K562 (cell line): Measurements from ENCODE around the gene PTGR1. TPM values are rescaled to one million over a fixed set of nuclear protein-coding genes. Genes with fewer than 3 reads are reported as not detected.

Source experiments
- ATAC-seq: fragments of 200-7000 bp; cut with Tn5 transposase; 3 replicates; pipeline ENCODE4 v1.9.1; 2020; ENCODE audit warnings: moderate library complexity
- BruUV-seq: library from RNA; stranded (reverse); fragments of 400-500 nt; replicated peaks from 2 replicates; lab custom pipeline; 2021; lab: Mats Ljungman, UMichigan
- CTCF ChIA-PET: fragments of 300-600 bp; formaldehyde crosslinking; extraction: SDS; loops from one replicate; lab custom pipeline; 2021; ENCODE audit warnings: low intra/inter-chr PET ratio; lab: Yijun Ruan, JAX
- POLR2A ChIA-PET: fragments of 300-600, 350-650 bp; sonication (Branson Sonifier 250); formaldehyde crosslinking; extraction: SDS; loops from one replicate; lab custom pipeline; 2021; ENCODE audit warnings: antibody characterized with exemption, inconsistent platforms; lab: Yijun Ruan, JAX
- DNase-seq, 4 experiments: peaks; one replicate each; pipeline versions ENCODE4 v3.0.0 to v3.0.0-alpha.2; 2011 to 2018; ENCODE audit warnings: low spot score in 3 of 4, mixed read lengths in 3 of 4; ENCODE audit errors: extremely low read depth in 1 of 4
- FAIRE-seq: peaks from 2 replicates; lab custom pipeline; 2011; peaks lifted over from hg19 to GRCh38; lab: Jason Lieb, UNC
- H2AFZ ChIP-seq: 2 replicates; pipeline ENCODE4 v1.6.0; 2011; ENCODE audit warnings: low read depth, low read length, control low read depth, inconsistent platforms
- H3K27ac ChIP-seq: fragments of 200-600 bp; 3 replicates; pipeline ENCODE4 v1.8.0; 2011; ENCODE audit warnings: low read depth, mild to moderate bottlenecking, control low read depth, inconsistent platforms, low read length, moderate library complexity, mixed read lengths; ENCODE audit errors: extremely low read depth
- H3K27me3 ChIP-seq, 2 experiments: fragments of 300-600 bp in 1 of 2; 2 replicates in 1 of 2; 3 replicates in 1 of 2; pipeline versions ENCODE4 v1.6.0 to v1.8.0; 2011; ENCODE audit warnings: inconsistent platforms in 2 of 2, low read length in 2 of 2, mild to moderate bottlenecking in 1 of 2, mixed read lengths in 1 of 2, moderate library complexity in 1 of 2; ENCODE audit not compliant: control insufficient read depth in 2 of 2, insufficient read depth in 2 of 2
- H3K36me3 ChIP-seq: fragments of 300-600 bp; 3 replicates; pipeline ENCODE4 v1.8.0; 2011; ENCODE audit warnings: mild to moderate bottlenecking, low read length, inconsistent platforms; ENCODE audit not compliant: control insufficient read depth, insufficient read depth
- H3K4me1 ChIP-seq, 2 experiments: fragments of 200-600 bp in 1 of 2; replicated peaks in 1 of 2; 2 replicates in 1 of 2; 3 replicates in 1 of 2; pipeline versions ENCODE4 v1.5.1 to v1.8.0; 2011; ENCODE audit warnings: inconsistent platforms in 2 of 2, low read length in 2 of 2, mild to moderate bottlenecking in 1 of 2, mixed read lengths in 1 of 2, moderate library complexity in 1 of 2; ENCODE audit not compliant: control insufficient read depth in 2 of 2, insufficient read depth in 2 of 2
- H3K4me2 ChIP-seq: 2 replicates; pipeline ENCODE4 v1.6.1; 2011; ENCODE audit warnings: low read length, control low read depth, inconsistent platforms, mixed read lengths; ENCODE audit not compliant: insufficient read depth
- H3K4me3 ChIP-seq: fragments of 200-600 bp; sonication (generic), shearing (Covaris generic); 2 replicates; pipeline ENCODE4 v1.5.1; 2016; ENCODE audit warnings: control low read depth, inconsistent platforms
- H3K79me2 ChIP-seq: fragments of 200-600 bp; 3 replicates; pipeline ENCODE4 v1.8.0; 2011; ENCODE audit warnings: low read length, inconsistent platforms; ENCODE audit not compliant: control insufficient read depth, insufficient read depth
- H3K9ac ChIP-seq, 2 experiments: 2 replicates each; pipeline versions ENCODE4 v1.6.0 to v1.6.1; 2011; ENCODE audit warnings: low read depth in 2 of 2, low read length in 2 of 2, control low read depth in 1 of 2, inconsistent platforms in 1 of 2, mild to moderate bottlenecking in 1 of 2, mixed read lengths in 1 of 2; ENCODE audit not compliant: insufficient read depth in 1 of 2
- H3K9me1 ChIP-seq: one replicate; pipeline ENCODE4 v1.6.0; 2011; ENCODE audit warnings: inconsistent platforms, mild to moderate bottlenecking, low read length, moderate library complexity; ENCODE audit not compliant: control insufficient read depth, insufficient read depth
- H3K9me3 ChIP-seq: replicated peaks from 2 replicates; pipeline ENCODE4 v1.5.1; 2011; ENCODE audit warnings: low read depth, low read length, inconsistent platforms; ENCODE audit not compliant: control insufficient read depth, insufficient read depth
- H4K20me1 ChIP-seq: replicated peaks from 2 replicates; pipeline ENCODE4 v1.6.1; 2011; ENCODE audit warnings: low read length, inconsistent platforms, mixed read lengths; ENCODE audit not compliant: control insufficient read depth, insufficient read depth
- E2F3 ChIP-seq: fragments of 250-450 bp; sonication (Bioruptor Pico); IDR thresholded peaks from 2 replicates; pipeline ENCODE4 v1.4.0; 2020; ENCODE audit warnings: mild to moderate bottlenecking
- GABPA ChIP-seq: fragments of 200-800 bp; sonication (Bioruptor generic); conservative IDR thresholded peaks from 2 replicates; pipeline ENCODE4 v1.6.1; 2016; ENCODE audit warnings: low read depth, missing genetic modification characterization, missing compliant biosample characterization
- HNRNPUL1 ChIP-seq: fragments of 200-400 bp; formaldehyde crosslinking; IDR thresholded peaks from 2 replicates; pipeline ENCODE4 v1.6.1; 2017; ENCODE audit warnings: low read length
- JUN ChIP-seq, 2 experiments: sonication (generic) in 1 of 2; formaldehyde crosslinking in 1 of 2; IDR thresholded peaks; 2 replicates each; pipeline versions ENCODE4 v1.6.1 to v1.8.0; 2012 to 2022; ENCODE audit warnings: borderline replicate concordance in 2 of 2, mild to moderate bottlenecking in 2 of 2, improper control_type of control experiment in 1 of 2, low read depth in 1 of 2, low read length in 1 of 2, missing genetic modification reagents in 1 of 2
- JUNB ChIP-seq: fragments of 450-650 bp; formaldehyde crosslinking; conservative IDR thresholded peaks from 2 replicates; pipeline ENCODE4 v1.4.0; 2020; ENCODE audit warnings: mild to moderate bottlenecking
- KLF16 ChIP-seq: IDR thresholded peaks from 2 replicates; pipeline ENCODE4 v1.6.1; 2016; ENCODE audit warnings: antibody characterized with exemption
- MCM7 ChIP-seq, 2 experiments: fragments of 450-650 bp; IDR thresholded peaks; 2 replicates each; pipeline ENCODE4 v1.6.1; 2016 to 2018
- MITF ChIP-seq: IDR thresholded peaks from 2 replicates; pipeline ENCODE4 v1.6.1; 2014; ENCODE audit warnings: antibody characterized with exemption
- MXI1 ChIP-seq: IDR thresholded peaks from 2 replicates; pipeline ENCODE4 v1.6.1; 2011; ENCODE audit warnings: low read depth, mild to moderate bottlenecking, improper control_type of control experiment, low read length
- PTTG1 ChIP-seq: fragments of 450-650 bp; IDR thresholded peaks from 2 replicates; pipeline ENCODE4 v1.6.1; 2016; ENCODE audit warnings: low read depth, mild to moderate bottlenecking, missing genetic modification characterization, missing compliant biosample characterization
- RBM14 ChIP-seq: fragments of 200-400 bp; formaldehyde crosslinking; IDR thresholded peaks from 2 replicates; pipeline ENCODE4 v1.6.1; 2018; ENCODE audit warnings: low read depth, mild to moderate bottlenecking, low read length, moderate library complexity, borderline replicate concordance; ENCODE audit not compliant: insufficient read depth
- SLC30A9 ChIP-seq: fragments of 250-450 bp; sonication (Bioruptor Pico); IDR thresholded peaks from 2 replicates; pipeline ENCODE4 v1.8.0; 2022; ENCODE audit warnings: mild to moderate bottlenecking, moderate library complexity
- STAT5A ChIP-seq: IDR thresholded peaks from 2 replicates; pipeline ENCODE4 v1.6.1; 2012; ENCODE audit warnings: low read length, inconsistent platforms, borderline replicate concordance
- U2AF2 ChIP-seq: fragments of 200-400 bp; formaldehyde crosslinking; optimal IDR thresholded peaks from 2 replicates; pipeline ENCODE3; 2017; ENCODE audit warnings: low read depth, mild to moderate bottlenecking, low read length
- ZBED1 ChIP-seq: IDR thresholded peaks from 2 replicates; pipeline ENCODE4 v1.6.1; 2014
- ZNF354B ChIP-seq: fragments of 250-450 bp; sonication (Bioruptor Pico); IDR thresholded peaks from 2 replicates; pipeline ENCODE4 v1.4.0; 2020
- WGBS: fragments of 100-300 bp; shearing (Covaris generic); methylation state at CpG from one replicate; pipeline ENCODE4 v1.1.6; 2016; ENCODE audit warnings: low coverage, mixed read lengths; ENCODE audit not compliant: insufficient coverage; ENCODE audit errors: missing lambda C conversion rate; 5-methylcytosine and 5-hydroxymethylcytosine counted together
- in situ Hi-C: fragments of 300-500 bp; cut with MboI; formaldehyde crosslinking; loops from 4 replicates; pipeline ENCODE4 v1.15.0; 2018; ENCODE audit warnings: inconsistent platforms, mixed read lengths
- intact Hi-C: fragments of 100-400 bp; cut with micrococcal nuclease; formaldehyde crosslinking; loops from 2 replicates; pipeline ENCODE4 v1.14.2; 2022
- polyA plus RNA-seq, 8 experiments: library from polyadenylated mRNA; depleted of rRNA in 4 of 8; stranded (reverse) in 5 of 8; unstranded in 3 of 8; fragments of >200 nt; fragmentation: Nextera tagmentation in 2 of 8; fragmentation: Illumina TruSeq in 1 of 8; extraction: Ambion mirVana in 2 of 8; extraction: Trizol in 1 of 8; gene quantifications; 2 replicates each; pipeline versions ENCODE4 v1.2.1 to v1.2.3, GENCODE V29; 2011 to 2014; ENCODE audit warnings: inconsistent platforms in 1 of 8, missing spikeins in 1 of 8
- total RNA-seq, 7 experiments: library from RNA; depleted of rRNA in 6 of 7; stranded (reverse); fragments of >200 nt in 6 of 7; fragmentation: Illumina TruSeq in 2 of 7; extraction: Trizol in 2 of 7; gene quantifications; 2 replicates each; pipeline versions ENCODE4 v1.2.1 to v1.2.3, GENCODE V29; 2011 to 2021; ENCODE audit warnings: low replicate concordance in 1 of 7
- TF ChIP-seq, protein P1 (sequence below), 2 experiments: fragments of 450-650 bp; IDR thresholded peaks; 2 replicates each; pipeline ENCODE4 v1.6.1; 2016

Gene PTGR1
- total and polyA plus RNA-seq, 9 of the 15 experiments (the other 6 are each of a cell fraction or from before 2014, with no cell fraction given) = 0.22 TPM; not detected in 8

GRCh38 chr9:111588846-111589245, 10.6 kb downstream of the PTGR1 start:
- intact Hi-C loops = no loop called here
- no peaks in the 10 kb centered on the region for H3K9me1 ChIP-seq
- BruUV-seq = no TSS peak
- FAIRE-seq = no peak
- no peak overlapping the region for H3K27ac ChIP-seq
- H3K36me3 ChIP-seq = no peaks in the 10 kb centered on the region
- H3K27me3 ChIP-seq = peaks cover 0 to 5% of the 10 kb centered on the region in 2 experiments; a peak in 4 of 5 replicates
- TF ChIP-seq STAT5A = no peak
- TF ChIP-seq E2F3 (CRISPR knock-in tag) = no peak
- TF ChIP-seq, protein P1, sequence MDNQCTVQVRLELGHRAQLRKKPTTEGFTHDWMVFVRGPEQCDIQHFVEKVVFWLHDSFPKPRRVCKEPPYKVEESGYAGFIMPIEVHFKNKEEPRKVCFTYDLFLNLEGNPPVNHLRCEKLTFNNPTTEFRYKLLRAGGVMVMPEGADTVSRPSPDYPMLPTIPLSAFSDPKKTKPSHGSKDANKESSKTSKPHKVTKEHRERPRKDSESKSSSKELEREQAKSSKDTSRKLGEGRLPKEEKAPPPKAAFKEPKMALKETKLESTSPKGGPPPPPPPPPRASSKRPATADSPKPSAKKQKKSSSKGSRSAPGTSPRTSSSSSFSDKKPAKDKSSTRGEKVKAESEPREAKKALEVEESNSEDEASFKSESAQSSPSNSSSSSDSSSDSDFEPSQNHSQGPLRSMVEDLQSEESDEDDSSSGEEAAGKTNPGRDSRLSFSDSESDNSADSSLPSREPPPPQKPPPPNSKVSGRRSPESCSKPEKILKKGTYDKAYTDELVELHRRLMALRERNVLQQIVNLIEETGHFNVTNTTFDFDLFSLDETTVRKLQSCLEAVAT (IDR thresholded peaks at IDR 0.05) = no peak
- TF ChIP-seq KLF16 = no peak
- no peak for TF ChIP-seq HNRNPUL1
- TF ChIP-seq ZBED1 = no peak
- no peak for TF ChIP-seq RBM14
- no peak for TF ChIP-seq MCM7 (IDR thresholded peaks at IDR 0.05)
- no peak for TF ChIP-seq SLC30A9 (CRISPR knock-in tag)
- no peak for TF ChIP-seq MXI1
- no peak for TF ChIP-seq U2AF2
- no peak for TF ChIP-seq PTTG1 (tag)
- TF ChIP-seq JUN (IDR thresholded peaks at IDR 0.05; ENCODE audit: borderline replicate concordance, low read depth, low read length) = no peak
- TF ChIP-seq JUN (CRISPR knock-in tag; IDR thresholded peaks at IDR 0.05; ENCODE audit: borderline replicate concordance) = no peak
- no peak for TF ChIP-seq MITF
- TF ChIP-seq JUNB (CRISPR knock-in tag) = no peak
- TF ChIP-seq GABPA (tag) = no peak
- no peak for TF ChIP-seq ZNF354B (CRISPR knock-in tag)
- CTCF ChIA-PET = interaction anchor here (0.6 kb wide), 1 partner anchor 24 kb away, joined by 4 read pairs; no protein-coding TSS in a partner anchor
- no peak overlapping the region for H3K4me2 ChIP-seq
- POLR2A ChIA-PET = interaction anchor here (0.6 kb wide), 1 partner anchor 367 kb away, joined by 4 read pairs; no protein-coding TSS in a partner anchor
- in situ Hi-C loops = no loop called here
- no peaks in the 10 kb centered on the region for H3K9me3 ChIP-seq
- no peak for ATAC-seq
- no peaks in the 10 kb centered on the region for H3K4me1 ChIP-seq
- H3K9ac ChIP-seq = no peak overlapping the region
- no peak overlapping the region for H3K4me3 ChIP-seq
- no peaks in the 10 kb centered on the region for H3K79me2 ChIP-seq
- H2AFZ ChIP-seq = no peak overlapping the region
- DNase-seq = no peak
- 2% methylated on average over 5 of the region's 5 CpGs for WGBS
- no peaks in the 10 kb centered on the region for H4K20me1 ChIP-seq
